Measurements from ENCODE around the gene HNRNPCL4.
"Not testable (repeated sequence)": the region's sequence is repeated elsewhere in the genome, so short reads cannot be mapped to it uniquely, and the experiment has no call there.

HNRNPCL4 gene

DNA sequence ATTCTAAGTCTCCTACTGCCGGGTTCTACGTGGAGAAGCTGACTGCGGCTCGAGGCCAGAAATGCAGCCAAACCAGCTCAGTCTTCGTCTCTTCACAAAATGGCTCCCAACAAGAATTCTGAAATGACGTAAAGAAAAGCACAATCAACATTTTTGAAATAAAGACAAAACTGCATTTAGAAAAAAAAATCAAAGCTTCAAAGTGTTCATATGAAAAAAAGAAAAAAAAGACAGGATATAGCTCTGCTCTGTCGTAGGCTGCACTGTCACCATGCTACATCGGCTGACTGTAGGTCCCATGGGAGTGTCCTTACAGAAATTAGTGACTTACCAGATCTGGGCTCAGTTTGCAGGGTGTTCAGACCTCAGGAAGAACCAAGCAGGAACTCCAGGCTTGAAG, at the start of gene HNRNPCL4:
Gene HNRNPCL4, minus strand, starts transcription at position 101 of the 400 bp plus-strand sequence. CDS start 164 bp downstream, outside the sequence.
- not testable (repeated sequence) for DNase-seq

GRCh38 chr1:13208712-13209111, 43.3 kb upstream of the HNRNPCL4 start:
- DNase-seq: not testable (repeated sequence)

GRCh38 chr1:13201309-13201708, 35.9 kb upstream of the HNRNPCL4 start, which contains the start of gene PRAMEF13:
Gene PRAMEF13 (minus strand): TSS chr1:13201409. CDS start chr1:13199589, 1,820 bp downstream.
- not testable (repeated sequence) for DNase-seq

DNA sequence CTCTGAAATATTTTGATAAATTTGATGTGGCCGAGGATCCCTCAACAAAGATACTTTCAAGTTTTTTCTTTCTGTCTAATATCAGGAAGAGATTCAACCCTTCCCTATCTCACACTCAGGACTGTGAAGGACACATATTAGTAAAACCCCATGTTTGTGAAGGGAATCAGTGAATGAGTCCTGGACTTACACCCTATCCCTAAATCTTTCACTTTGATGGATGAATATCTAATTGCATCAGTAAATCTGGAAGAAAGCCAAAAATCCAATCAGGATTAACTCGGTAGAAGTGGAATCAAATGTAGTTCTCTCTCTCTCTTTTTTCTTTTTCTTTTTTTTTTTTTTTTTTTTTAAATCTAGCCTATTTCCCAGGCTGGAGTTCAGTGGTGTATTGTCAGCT, 6.1 kb upstream of the HNRNPCL4 start, which contains the start of gene PRAMEF9:
Gene PRAMEF9, plus strand, starts transcription at position 301 of the 400 bp plus-strand sequence. CDS start 3,433 bp downstream, outside the sequence.
- DNase-seq: not testable (repeated sequence)

- not testable (repeated sequence) for DNase-seq
Measured at GRCh38 chr1:13155909-13156308, 9.5 kb downstream of the HNRNPCL4 start, which contains the start of gene PRAMEF26. Gene PRAMEF26 (minus strand): TSS chr1:13156009. CDS start chr1:13153095, 2,914 bp downstream.

GRCh38 chr1:13116754-13117153, 48.7 kb downstream of the HNRNPCL4 start, which contains the start of gene HNRNPCL2:
Gene HNRNPCL2 (minus strand): TSS chr1:13116854. CDS start chr1:13116400, 454 bp downstream.
- not testable (repeated sequence) for DNase-seq
